ENCODE results near the gene TMEM116. TPM values are rescaled to one million over a fixed set of nuclear protein-coding genes. Genes with fewer than 3 reads are reported as not detected.

Gene TMEM116
- polyA plus RNA-seq, 2 donors, result 3.3 to 4.2 TPM

GRCh38 chr12:112025808-112026375, 12.9 kb upstream of the TMEM116 start:
- WGBS, 2 donors, result 66 to 70% methylated on average over 4 of the region's 4 CpGs
- Histone ChIP-seq H3K36me3 (ENCODE audit: control insufficient read depth in 2 of 2, insufficient read depth in 2 of 2, low read length in 1 of 2) (peaks cover 10 to 15% of the 10 kb centered on the region in 2 donors), H3K27ac (ENCODE audit: low read depth in 2 of 2, low read length in 1 of 2) (no peak overlapping the region), H3K4me1 (ENCODE audit: control insufficient read depth in 2 of 2, insufficient read depth in 2 of 2, low read length in 1 of 2) (no peaks in the 10 kb centered on the region), H3K27me3 (ENCODE audit: control insufficient read depth in 1 of 2, insufficient read depth in 2 of 2, low read length in 2 of 2) (no peaks in the 10 kb centered on the region), H3K9me3 (ENCODE audit: control insufficient read depth in 2 of 2, insufficient read depth in 1 of 2, low read depth in 1 of 2, low read length in 1 of 2) (no peaks in the 10 kb centered on the region), H3K4me3 (ENCODE audit: low read depth in 1 of 2, low read length in 2 of 2) (no peak overlapping the region)

DNA sequence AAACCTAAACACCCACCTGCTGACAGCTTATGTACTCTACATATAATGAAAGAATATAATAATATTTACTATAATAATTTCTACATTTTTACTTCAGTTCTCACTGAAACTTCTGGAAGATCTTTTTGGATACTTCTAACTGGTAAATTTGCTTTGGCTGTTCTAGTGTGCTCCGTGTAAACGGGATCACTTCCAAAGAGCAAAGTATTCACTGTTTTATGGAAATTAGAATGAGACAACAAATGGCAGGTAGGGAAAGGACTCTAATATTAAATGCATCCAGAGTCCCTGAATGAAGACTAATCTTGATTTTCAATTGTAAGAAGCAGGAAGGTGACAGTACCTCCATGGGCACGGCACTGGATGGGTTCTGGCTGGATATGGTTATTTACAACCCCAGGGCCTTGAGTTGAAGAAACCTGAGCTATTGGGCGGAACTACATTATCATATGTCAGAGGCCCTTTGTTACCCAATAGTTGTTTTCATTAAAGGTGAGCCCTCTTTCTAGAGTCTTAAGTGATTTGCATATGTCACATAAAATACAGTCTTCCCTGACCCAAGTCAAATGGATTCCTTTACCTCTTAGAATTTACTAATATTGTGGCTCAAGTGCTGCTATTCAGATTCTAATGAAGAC, 10.9 kb upstream of the TMEM116 start:
- 82 to 84% methylated on average over 4 of the region's 4 CpGs for WGBS, 2 donors
- Histone ChIP-seq H3K27ac (ENCODE audit: low read depth in 2 of 2, low read length in 1 of 2) (no peak overlapping the region), H3K4me3 (ENCODE audit: low read depth in 1 of 2, low read length in 2 of 2) (no peak overlapping the region), H3K9me3 (ENCODE audit: control insufficient read depth in 2 of 2, insufficient read depth in 1 of 2, low read depth in 1 of 2, low read length in 1 of 2) (no peaks in the 10 kb centered on the region), H3K36me3 (ENCODE audit: control insufficient read depth in 2 of 2, insufficient read depth in 2 of 2, low read length in 1 of 2) (peaks cover 19 to 21% of the 10 kb centered on the region in 2 donors), H3K27me3 (ENCODE audit: control insufficient read depth in 1 of 2, insufficient read depth in 2 of 2, low read length in 2 of 2) (no peaks in the 10 kb centered on the region), H3K4me1 (ENCODE audit: control insufficient read depth in 2 of 2, insufficient read depth in 2 of 2, low read length in 1 of 2) (no peaks in the 10 kb centered on the region)

DNA sequence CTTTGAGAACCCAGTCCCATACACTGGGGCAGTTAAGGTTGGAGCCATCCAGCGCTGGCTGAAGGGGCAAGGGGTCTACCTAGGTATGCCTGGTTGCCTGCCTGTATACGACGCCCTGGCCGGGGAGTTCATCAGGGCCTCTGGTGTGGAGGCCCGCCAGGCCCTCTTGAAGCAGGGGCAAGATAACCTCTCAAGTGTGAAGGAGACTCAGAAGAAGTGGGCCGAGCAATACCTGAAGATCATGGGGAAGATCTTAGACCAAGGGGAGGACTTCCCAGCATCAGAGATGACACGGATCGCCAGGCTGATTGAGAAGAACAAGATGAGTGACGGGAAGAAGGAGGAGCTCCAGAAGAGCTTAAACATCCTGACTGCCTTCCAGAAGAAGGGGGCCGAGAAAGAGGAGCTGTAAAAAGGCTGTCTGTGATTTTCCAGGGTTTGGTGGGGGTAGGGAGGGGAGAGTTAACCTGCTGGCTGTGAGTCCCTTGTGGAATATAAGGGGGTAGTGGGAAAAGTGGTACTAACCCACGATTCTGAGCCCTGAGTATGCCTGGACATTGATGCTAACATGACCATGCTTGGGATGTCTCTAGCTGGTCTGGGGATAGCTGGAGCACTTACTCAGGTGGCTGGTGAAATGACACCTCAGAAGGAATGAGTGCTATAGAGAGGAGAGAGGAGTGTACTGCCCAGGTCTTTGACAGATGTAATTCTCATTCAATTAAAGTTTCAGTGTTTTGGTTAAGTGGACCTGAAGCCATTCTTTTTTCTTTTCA, 9.5 kb upstream of the TMEM116 start:
- no peaks in the 10 kb centered on the region for H3K9me3 ChIP-seq (ENCODE audit: control insufficient read depth in 2 of 2, insufficient read depth in 1 of 2, low read depth in 1 of 2, low read length in 1 of 2)
- WGBS, 2 donors, result 88 to 90% methylated on average over 11 of the region's 11 CpGs
- H3K27me3 ChIP-seq (ENCODE audit: control insufficient read depth in 1 of 2, insufficient read depth in 2 of 2, low read length in 2 of 2), result no peaks in the 10 kb centered on the region
- H3K4me1 ChIP-seq (ENCODE audit: control insufficient read depth in 2 of 2, insufficient read depth in 2 of 2, low read length in 1 of 2), result no peaks in the 10 kb centered on the region
- H3K4me3 ChIP-seq (ENCODE audit: low read depth in 1 of 2, low read length in 2 of 2), result no peak overlapping the region
- H3K27ac ChIP-seq (ENCODE audit: low read depth in 2 of 2, low read length in 1 of 2), result no peak overlapping the region
- peaks cover 17 to 19% of the 10 kb centered on the region in 2 donors for H3K36me3 ChIP-seq (ENCODE audit: control insufficient read depth in 2 of 2, insufficient read depth in 2 of 2, low read length in 1 of 2)

GRCh38 chr12:112020947-112021457, 8.0 kb upstream of the TMEM116 start:
- Histone ChIP-seq H3K27me3 (ENCODE audit: control insufficient read depth in 1 of 2, insufficient read depth in 2 of 2, low read length in 2 of 2) (no peaks in the 10 kb centered on the region), H3K9me3 (ENCODE audit: control insufficient read depth in 2 of 2, insufficient read depth in 1 of 2, low read depth in 1 of 2, low read length in 1 of 2) (no peaks in the 10 kb centered on the region), H3K4me1 (ENCODE audit: control insufficient read depth in 2 of 2, insufficient read depth in 2 of 2, low read length in 1 of 2) (no peaks in the 10 kb centered on the region), H3K4me3 (ENCODE audit: low read depth in 1 of 2, low read length in 2 of 2) (no peak overlapping the region), H3K36me3 (ENCODE audit: control insufficient read depth in 2 of 2, insufficient read depth in 2 of 2, low read length in 1 of 2) (peaks cover 17 to 19% of the 10 kb centered on the region in 2 donors), H3K27ac (ENCODE audit: low read depth in 2 of 2, low read length in 1 of 2) (no peak overlapping the region)
- WGBS, 2 donors, result 88 to 91% methylated on average over 8 of the region's 8 CpGs

- Histone ChIP-seq H3K4me3 (ENCODE audit: low read depth in 1 of 2, low read length in 2 of 2) (no peak overlapping the region), H3K4me1 (ENCODE audit: control insufficient read depth in 2 of 2, insufficient read depth in 2 of 2, low read length in 1 of 2) (no peaks in the 10 kb centered on the region), H3K9me3 (ENCODE audit: control insufficient read depth in 2 of 2, insufficient read depth in 1 of 2, low read depth in 1 of 2, low read length in 1 of 2) (no peaks in the 10 kb centered on the region), H3K36me3 (ENCODE audit: control insufficient read depth in 2 of 2, insufficient read depth in 2 of 2, low read length in 1 of 2) (peaks cover 12 to 19% of the 10 kb centered on the region in 2 donors), H3K27me3 (ENCODE audit: control insufficient read depth in 1 of 2, insufficient read depth in 2 of 2, low read length in 2 of 2) (no peaks in the 10 kb centered on the region), H3K27ac (ENCODE audit: low read depth in 2 of 2, low read length in 1 of 2) (no peak overlapping the region)
- 73 to 75% methylated on average over 2 of the region's 2 CpGs for WGBS, 2 donors
Observed at GRCh38 chr12:112018571-112019237, 5.7 kb upstream of the TMEM116 start.

DNA sequence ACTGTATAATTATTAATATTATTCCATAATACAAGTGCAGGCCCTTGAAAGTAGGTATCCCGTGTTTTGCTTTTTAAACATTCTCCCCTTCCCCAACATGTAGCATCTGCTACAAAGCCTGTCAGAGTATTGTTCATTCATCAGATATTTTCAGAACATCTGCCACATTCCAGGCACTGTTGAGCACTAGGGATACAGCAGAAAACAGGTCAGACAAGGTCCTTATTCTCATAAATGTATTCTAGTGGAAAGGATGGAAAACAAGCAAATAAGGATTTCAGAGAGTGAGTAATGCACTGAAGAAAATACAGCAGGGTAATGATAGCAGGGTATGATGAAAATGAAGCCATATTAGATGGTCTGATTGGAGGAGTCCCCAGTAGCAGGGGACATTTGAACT, 4.1 kb upstream of the TMEM116 start:
- Histone ChIP-seq H3K4me3 (ENCODE audit: low read depth in 1 of 2, low read length in 2 of 2) (no peak overlapping the region), H3K4me1 (ENCODE audit: control insufficient read depth in 2 of 2, insufficient read depth in 2 of 2, low read length in 1 of 2) (no peaks in the 10 kb centered on the region), H3K27me3 (ENCODE audit: control insufficient read depth in 1 of 2, insufficient read depth in 2 of 2, low read length in 2 of 2) (no peaks in the 10 kb centered on the region), H3K36me3 (ENCODE audit: control insufficient read depth in 2 of 2, insufficient read depth in 2 of 2, low read length in 1 of 2) (peaks cover 12% of the 10 kb centered on the region in 2 donors), H3K9me3 (ENCODE audit: control insufficient read depth in 2 of 2, insufficient read depth in 1 of 2, low read depth in 1 of 2, low read length in 1 of 2) (no peaks in the 10 kb centered on the region), H3K27ac (ENCODE audit: low read depth in 2 of 2, low read length in 1 of 2) (no peak overlapping the region)
- 84 to 87% methylated on average over 1 of the region's 1 CpG for WGBS, 2 donors

DNA sequence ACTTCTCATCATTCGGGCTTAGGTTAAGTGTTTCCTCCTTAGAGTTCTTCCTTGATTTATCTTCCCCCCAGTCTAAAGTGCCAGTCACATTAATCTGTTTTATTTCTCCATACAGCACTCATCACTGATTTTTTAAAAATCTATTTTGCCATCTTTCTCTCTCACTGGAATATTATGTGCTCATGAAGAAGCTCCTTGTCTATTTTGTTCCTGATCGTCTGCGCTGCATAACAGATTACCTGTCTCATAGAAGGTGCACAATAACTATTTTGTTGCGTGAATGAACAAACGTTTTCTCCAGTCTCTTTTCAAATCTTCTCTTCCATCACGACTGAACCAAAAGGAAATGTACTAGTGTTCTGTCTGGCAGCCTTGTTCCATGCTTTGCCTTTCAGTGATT, 3.0 kb upstream of the TMEM116 start:
- no peak overlapping the region for H3K27ac ChIP-seq (ENCODE audit: low read depth in 2 of 2, low read length in 1 of 2)
- 95 to 96% methylated on average over 6 of the region's 6 CpGs for WGBS, 2 donors
- no peaks in the 10 kb centered on the region for H3K27me3 ChIP-seq (ENCODE audit: control insufficient read depth in 1 of 2, insufficient read depth in 2 of 2, low read length in 2 of 2)
- no peaks in the 10 kb centered on the region for H3K9me3 ChIP-seq (ENCODE audit: control insufficient read depth in 2 of 2, insufficient read depth in 1 of 2, low read depth in 1 of 2, low read length in 1 of 2)
- peaks cover 7 to 12% of the 10 kb centered on the region in 2 donors for H3K36me3 ChIP-seq (ENCODE audit: control insufficient read depth in 2 of 2, insufficient read depth in 2 of 2, low read length in 1 of 2)
- peaks cover 0 to 2% of the 10 kb centered on the region in 2 donors for H3K4me1 ChIP-seq (ENCODE audit: control insufficient read depth in 2 of 2, insufficient read depth in 2 of 2, low read length in 1 of 2)
- no peak overlapping the region for H3K4me3 ChIP-seq (ENCODE audit: low read depth in 1 of 2, low read length in 2 of 2)

DNA sequence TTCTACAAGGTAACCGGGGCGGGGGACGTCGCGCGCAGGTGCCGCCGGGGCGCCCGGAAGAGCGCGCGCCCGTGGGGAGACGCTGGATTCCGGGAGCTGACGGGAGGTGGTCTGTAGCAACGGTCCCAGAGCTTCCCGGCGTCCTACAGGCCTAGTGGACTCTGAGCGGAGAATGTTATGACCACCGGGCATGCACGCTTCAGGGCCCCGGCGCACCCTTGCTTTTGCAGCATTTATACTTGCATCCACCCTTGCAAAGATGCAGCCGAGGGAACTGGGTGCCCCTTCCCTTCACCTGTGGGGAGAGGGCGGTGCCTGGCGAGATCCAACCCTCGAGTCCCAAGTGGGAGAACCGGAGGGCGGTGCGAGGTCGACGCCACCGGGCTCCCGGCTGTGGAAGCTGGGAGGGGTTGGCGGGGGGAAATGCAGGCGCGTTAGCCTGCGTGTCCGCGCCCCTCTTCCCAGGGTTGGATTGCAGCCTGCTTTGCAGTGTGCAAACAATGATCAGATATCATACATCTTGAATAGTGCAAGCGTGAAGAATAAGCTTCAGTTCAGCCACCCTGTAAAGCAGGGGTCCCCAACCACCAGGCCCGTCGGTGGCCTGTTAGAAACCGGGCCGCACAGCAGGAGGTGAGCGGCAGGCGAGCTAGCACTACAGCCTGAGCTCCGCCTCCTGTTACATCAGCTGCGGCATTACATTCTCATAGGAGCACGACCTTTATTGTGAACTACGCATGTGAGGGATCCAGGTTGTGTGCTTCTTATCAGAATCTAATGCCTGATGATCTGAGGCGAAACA, 837 bp upstream of the TMEM116 start:
- Histone ChIP-seq H3K36me3 (ENCODE audit: control insufficient read depth in 2 of 2, insufficient read depth in 2 of 2, low read length in 1 of 2) (peaks cover 0 to 2% of the 10 kb centered on the region in 2 donors), H3K4me3 (ENCODE audit: low read depth in 1 of 2, low read length in 2 of 2) (peak overlapping the region; percentile 72 to 92), H3K4me1 (ENCODE audit: control insufficient read depth in 2 of 2, insufficient read depth in 2 of 2, low read length in 1 of 2) (peaks cover 0 to 4% of the 10 kb centered on the region in 2 donors), H3K9me3 (ENCODE audit: control insufficient read depth in 2 of 2, insufficient read depth in 1 of 2, low read depth in 1 of 2, low read length in 1 of 2) (no peaks in the 10 kb centered on the region), H3K27me3 (ENCODE audit: control insufficient read depth in 1 of 2, insufficient read depth in 2 of 2, low read length in 2 of 2) (no peaks in the 10 kb centered on the region), H3K27ac (ENCODE audit: low read depth in 2 of 2, low read length in 1 of 2) (peak overlapping the region; percentile 86 to 92)
- WGBS, 2 donors, result 1 to 2% methylated on average over 54 of the region's 54 CpGs

DNA sequence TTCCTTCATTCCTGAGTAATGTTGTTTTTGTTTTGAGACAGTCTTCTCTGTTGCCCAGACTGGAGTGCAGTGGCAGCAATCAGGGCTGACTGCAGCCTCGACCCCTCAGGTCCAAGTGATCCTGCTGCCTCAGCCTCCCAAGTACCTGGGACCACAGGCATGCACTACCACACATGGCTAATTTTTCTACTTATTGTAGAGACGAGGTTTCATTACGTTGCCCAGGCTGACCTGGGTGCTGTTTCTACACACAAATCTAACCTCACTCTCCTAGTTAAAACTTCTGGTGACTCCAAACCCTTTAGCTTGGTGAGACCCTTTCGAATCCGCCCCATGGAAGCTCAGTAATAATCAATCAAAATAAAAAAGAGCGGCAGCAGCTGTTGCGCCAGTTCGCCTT, 1.3 kb downstream of the TMEM116 start:
- WGBS, 2 donors, result 61 to 66% methylated on average over 8 of the region's 8 CpGs
- Histone ChIP-seq H3K36me3 (ENCODE audit: control insufficient read depth in 2 of 2, insufficient read depth in 2 of 2, low read length in 1 of 2) (peaks cover 0 to 2% of the 10 kb centered on the region in 2 donors), H3K27me3 (ENCODE audit: control insufficient read depth in 1 of 2, insufficient read depth in 2 of 2, low read length in 2 of 2) (no peaks in the 10 kb centered on the region), H3K4me1 (ENCODE audit: control insufficient read depth in 2 of 2, insufficient read depth in 2 of 2, low read length in 1 of 2) (peaks cover 0 to 4% of the 10 kb centered on the region in 2 donors), H3K27ac (ENCODE audit: low read depth in 2 of 2, low read length in 1 of 2) (peak overlapping the region in 1 of 2 donors; percentile 97), H3K9me3 (ENCODE audit: control insufficient read depth in 2 of 2, insufficient read depth in 1 of 2, low read depth in 1 of 2, low read length in 1 of 2) (no peaks in the 10 kb centered on the region), H3K4me3 (ENCODE audit: low read depth in 1 of 2, low read length in 2 of 2) (peak overlapping the region in 1 of 2 donors; percentile 59)
